LNCAP (cell line): ENCODE results near the gene MARK4.

ENCODE experiments used
- CTCF ChIP-seq: fragments of 450-650 bp; IDR thresholded peaks from 2 replicates; pipeline ENCODE4 v1.5.1; 2017; ENCODE audit warnings: mild to moderate bottlenecking

Gene MARK4

DNA sequence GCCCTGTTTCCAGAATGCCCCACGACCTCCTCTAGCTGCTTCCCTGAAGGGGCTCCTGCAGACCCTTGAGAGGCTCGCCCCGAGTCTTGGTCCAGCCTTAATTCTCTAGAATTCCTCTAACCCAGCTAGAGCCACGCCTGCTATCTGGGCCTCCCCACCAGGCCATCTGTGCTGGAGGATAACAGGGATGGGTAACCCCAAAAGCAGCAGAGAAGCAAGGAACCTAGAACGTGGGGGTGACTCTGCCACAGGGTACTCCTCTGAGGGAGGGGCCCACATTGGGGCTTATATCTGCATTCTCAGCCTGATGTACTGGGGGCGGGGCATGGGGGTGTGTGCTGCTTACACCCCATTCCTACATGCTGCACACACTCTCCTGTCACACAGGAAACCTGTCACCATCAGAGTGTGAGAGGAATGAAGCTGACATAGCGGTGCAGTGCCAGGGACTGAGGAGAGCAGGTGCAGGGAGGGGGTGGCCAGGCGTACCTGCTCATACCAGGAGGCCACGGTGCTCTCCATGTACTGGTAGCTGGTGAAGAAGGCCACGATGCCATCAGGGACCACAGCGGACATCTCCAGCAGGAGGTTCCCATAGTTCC is 103.3 kb downstream of the MARK4 start:
- TF ChIP-seq CTCF, result no peak
